ENCODE measurements around the gene TNFAIP3.

DNA sequence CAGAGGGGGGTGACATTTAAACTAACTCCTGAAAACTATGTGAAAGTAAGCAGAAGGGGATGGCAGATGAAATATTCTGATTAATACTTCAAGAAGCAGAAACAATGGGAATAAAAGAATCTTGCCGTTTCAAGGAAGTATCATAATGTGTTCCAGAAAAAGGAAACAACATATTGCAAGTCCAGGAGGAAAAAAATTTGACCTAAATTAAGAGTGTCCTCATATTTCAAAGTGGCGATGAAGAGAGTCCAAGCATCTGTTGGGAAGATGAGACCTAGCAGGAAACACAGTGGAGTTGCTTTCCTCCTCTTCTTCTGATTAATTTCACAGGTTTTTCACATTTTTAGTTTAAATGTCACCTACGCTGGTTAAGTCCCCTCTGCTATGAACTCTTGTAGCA lies 45.6 kb upstream of the TNFAIP3 start:
- TF ChIP-seq CTCF (IDR thresholded peaks at IDR 0.05; ENCODE audit: insufficient read depth, low read length): no peak
- no peak for TF ChIP-seq GABPA (IDR thresholded peaks at IDR 0.05; ENCODE audit: low read depth)

Measured in HL-60 (cell line).